T47D (cell line): ENCODE results near the gene SDHAF3.
"Not testable (repeated sequence)": the region's sequence is repeated elsewhere in the genome, so short reads cannot be mapped to it uniquely, and the experiment has no call there.

ENCODE experiments used
- DNase-seq, 2 experiments: peaks; one replicate each; pipeline versions ENCODE4 v3.0.0 to v3.0.0-alpha.2; 2011 to 2012; ENCODE audit warnings: low read depth in 1 of 2, low spot score in 1 of 2
- JUND ChIP-seq: IDR thresholded peaks from 2 replicates; pipeline ENCODE4 v1.6.1; 2012; ENCODE audit warnings: low read depth
- in situ Hi-C: cut with HindIII; loops from 2 replicates; pipeline ENCODE4 v1.10.0; 2016; ENCODE audit warnings: low sequenced_read_pairs, low pct_unique_long_range_greater_than_20kb

The SDHAF3 gene

DNA sequence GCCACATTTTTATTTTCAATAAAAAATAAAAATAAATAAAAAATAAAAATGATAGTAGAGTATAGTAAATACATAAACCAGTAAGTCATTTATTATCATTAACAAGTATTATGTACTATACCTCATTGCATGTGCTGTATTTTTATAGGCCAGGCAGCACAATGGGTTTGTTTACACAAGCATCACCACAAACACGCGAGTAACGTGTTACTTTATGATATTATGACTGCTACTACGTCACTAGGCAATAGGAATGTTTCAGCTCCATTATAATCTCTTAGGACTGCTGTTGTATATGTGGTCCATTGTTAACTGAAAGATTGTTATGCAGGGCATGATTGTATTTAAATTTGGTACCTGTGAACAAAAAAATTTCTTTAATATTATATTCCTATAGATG, 20.8 kb upstream of the SDHAF3 start:
- DNase-seq: no peak
- in situ Hi-C loops: no loop called here
- no peak for TF ChIP-seq JUND

- in situ Hi-C loops: no loop called here
- peak; percentile 30 to 67 for DNase-seq
- TF ChIP-seq JUND: no peak
Measured at GRCh38 chr7:97104719-97105238, 12.7 kb upstream of the SDHAF3 start.

DNA sequence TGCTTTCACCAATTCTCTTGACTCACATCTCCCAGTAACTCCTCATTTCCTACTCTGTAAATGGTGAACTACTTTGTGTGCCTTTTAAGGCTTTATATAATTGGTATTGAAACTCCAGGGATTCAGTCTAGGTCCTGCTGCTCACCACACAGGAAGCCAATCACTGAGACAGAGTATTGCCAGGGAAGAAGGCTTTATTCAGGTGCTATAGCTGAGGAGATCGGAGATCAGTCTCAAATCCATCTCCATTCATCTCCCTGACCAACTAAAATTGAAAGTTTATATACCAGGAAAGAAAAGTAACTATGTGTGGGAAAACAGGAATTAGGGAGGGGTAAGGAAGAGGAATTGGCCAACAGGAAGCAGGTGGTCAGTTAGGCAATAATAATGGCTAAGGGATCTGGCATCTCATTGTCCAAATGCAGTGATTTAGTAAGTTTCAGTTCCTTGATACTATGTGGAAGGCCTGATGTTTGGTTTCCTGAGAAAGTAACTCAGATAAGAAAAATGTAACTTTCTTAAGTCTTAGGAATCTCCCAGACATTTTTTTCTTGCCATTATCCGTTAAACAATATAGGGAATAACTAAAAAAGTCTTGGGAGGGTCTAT, 10.2 kb upstream of the SDHAF3 start:
- in situ Hi-C loops: no loop called here
- DNase-seq: no peak
- no peak for TF ChIP-seq JUND

GRCh38 chr7:97116308-97116707, 1.2 kb upstream of the SDHAF3 start:
- TF ChIP-seq JUND: no peak
- peak in 1 of 2 experiments; percentile 35 for DNase-seq
- in situ Hi-C loops: no loop called here

DNA sequence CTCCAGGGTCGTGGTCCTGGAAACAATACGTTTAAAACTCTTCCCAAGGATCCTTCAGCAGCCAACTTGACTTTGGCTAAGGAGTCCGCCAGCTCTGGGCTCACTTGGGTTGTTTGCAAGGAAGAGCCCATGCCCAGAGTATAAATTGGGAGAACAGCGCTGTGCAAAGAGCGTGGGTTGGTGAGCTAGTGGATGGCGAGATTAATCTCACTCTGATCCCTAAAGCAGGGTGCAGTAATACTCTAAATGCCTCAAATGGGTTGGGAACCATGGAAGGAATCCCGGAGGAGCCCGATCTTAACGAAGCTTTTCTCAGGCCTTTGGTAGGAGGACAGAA, 495 bp upstream of the SDHAF3 start:
- no peak for TF ChIP-seq JUND
- no peak for DNase-seq
- in situ Hi-C loops: no loop called here

GRCh38 chr7:97118306-97118917, 914 bp downstream of the SDHAF3 start:
- no peak for TF ChIP-seq JUND
- in situ Hi-C loops: no loop called here
- no peak for DNase-seq

- DNase-seq: no peak
- in situ Hi-C loops: no loop called here
- TF ChIP-seq JUND: no peak
Measured at GRCh38 chr7:97119747-97120146, 2.2 kb downstream of the SDHAF3 start.

DNA sequence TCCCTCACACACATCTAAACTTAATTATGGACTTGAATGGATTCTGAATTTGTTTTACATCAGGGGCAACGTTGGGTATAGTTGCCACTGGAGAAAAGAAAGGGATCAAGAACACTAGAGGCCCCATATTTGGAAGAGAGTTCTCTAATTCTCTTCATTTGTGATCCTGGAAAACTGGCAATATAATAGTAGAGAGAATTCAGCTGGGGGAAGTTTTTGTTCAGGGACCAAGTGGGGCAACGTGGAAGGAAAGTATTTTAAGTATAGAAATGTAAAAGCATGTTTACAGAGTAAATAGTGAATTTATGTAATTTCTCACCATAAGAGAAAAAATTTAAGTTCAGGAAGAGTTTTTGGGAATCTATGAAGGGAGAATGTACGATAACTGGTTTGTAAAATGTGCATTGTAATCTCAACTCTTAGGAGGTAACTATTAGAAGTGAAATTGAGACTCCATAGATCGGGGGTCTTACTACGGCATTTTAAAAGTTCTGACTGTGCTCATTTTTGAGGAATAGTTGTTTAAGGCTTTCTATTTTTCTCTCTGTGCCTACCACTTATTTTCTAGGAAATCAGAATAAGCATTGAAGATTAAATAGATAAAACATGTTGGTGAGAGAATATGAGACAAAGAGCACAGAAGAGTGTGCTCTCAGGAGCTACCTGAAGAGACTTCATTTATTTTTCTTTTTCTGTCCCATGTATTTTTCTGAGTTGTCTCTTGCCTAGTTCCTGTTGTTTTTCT, 3.4 kb downstream of the SDHAF3 start:
- in situ Hi-C loops: no loop called here
- TF ChIP-seq JUND: no peak

GRCh38 chr7:97123115-97123514, 5.6 kb downstream of the SDHAF3 start:
- in situ Hi-C loops, DNase-seq: not testable (repeated sequence)

More for the DNA sequence above, 3.4 kb downstream of the SDHAF3 start:
- DNase-seq: no peak

GRCh38 chr7:97126483-97127171, 9.1 kb downstream of the SDHAF3 start:
- no peak for TF ChIP-seq JUND
- no peak for DNase-seq
- in situ Hi-C loops: no loop called here

DNA sequence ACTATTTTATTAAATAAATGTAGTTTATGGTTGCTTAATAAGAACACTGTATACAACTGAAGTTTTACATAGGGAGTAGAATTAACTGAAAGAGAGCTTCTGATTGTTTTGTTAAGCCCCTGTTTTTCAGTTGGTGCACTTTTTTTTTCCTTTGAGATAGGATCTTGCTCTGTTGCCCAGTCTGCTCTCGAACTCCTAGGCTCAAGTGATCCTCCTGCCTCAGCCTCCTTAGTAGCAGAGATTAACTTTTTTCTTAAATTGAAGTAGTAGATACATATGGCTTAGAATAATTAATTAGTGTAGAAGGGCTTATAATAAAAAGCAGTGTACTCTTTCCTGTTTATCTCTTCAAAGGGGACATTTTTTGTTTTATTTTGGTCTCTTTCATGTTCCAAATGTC, 11.2 kb downstream of the SDHAF3 start:
- in situ Hi-C loops: no loop called here
- no peak for TF ChIP-seq JUND
- DNase-seq: no peak

DNA sequence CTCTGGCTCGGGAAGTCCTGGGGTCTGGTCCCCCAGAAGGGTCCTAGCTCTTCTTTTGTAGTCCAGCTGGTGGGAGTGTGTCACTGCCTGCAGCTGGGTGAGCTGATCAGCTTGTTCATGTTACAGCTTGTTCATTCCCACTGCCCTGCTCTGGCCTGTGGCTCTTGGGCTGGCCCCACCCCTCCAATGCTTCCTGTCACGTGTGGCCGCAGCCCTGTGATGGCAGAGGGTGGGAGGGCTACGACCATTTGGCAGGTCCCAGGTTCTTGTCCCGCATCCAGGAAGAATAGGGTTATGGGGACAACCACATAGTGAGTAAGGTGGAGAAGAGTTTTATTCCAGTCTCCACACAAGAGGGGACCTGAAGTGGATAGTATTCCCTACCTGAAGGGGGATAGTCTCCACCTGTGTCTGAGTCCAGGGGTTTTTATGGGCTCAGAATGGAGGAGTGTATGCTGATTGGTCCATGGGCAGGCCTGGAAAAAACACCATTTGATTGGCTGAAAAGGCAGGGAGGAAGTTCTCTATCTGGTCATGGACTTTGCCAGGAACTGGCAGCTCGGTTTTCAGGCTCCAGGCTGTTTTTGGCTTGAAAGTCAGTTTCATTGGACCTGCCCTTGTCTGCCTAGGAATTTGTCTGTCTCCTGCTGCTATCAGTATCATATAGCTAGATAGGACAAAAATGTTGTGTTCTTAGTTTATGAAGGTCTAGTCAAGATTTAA, 13.1 kb downstream of the SDHAF3 start:
- DNase-seq: no peak
- in situ Hi-C loops: no loop called here
- no peak for TF ChIP-seq JUND
